ENCODE data around the gene ITPR2.

The ITPR2 gene

GRCh38 chr12:26754148-26754547 is 78.8 kb downstream of the ITPR2 start:
- no peak for DNase-seq

- no peak for DNase-seq
These were observed 81.8 kb downstream of the ITPR2 start for GRCh38 chr12:26751179-26751578.

- peak in 1 of 2 donors; percentile 33 for DNase-seq
These were observed 82.3 kb downstream of the ITPR2 start for GRCh38 chr12:26750531-26751175.

GRCh38 chr12:26749781-26750180 is 83.2 kb downstream of the ITPR2 start:
- DNase-seq, result no peak

GRCh38 chr12:26748741-26749431 is 84.1 kb downstream of the ITPR2 start:
- peak; percentile 56 to 57 for DNase-seq

GRCh38 chr12:26748412-26748740 is 84.6 kb downstream of the ITPR2 start:
- DNase-seq, result no peak

GRCh38 chr12:26746121-26746714 is 86.8 kb downstream of the ITPR2 start:
- DNase-seq, result peak in 1 of 2 donors; percentile 35

- no peak for DNase-seq
These were observed 88.1 kb downstream of the ITPR2 start for GRCh38 chr12:26744697-26745440.

GRCh38 chr12:26744042-26744626 is 88.9 kb downstream of the ITPR2 start:
- DNase-seq, result no peak

GRCh38 chr12:26741584-26742227 is 91.3 kb downstream of the ITPR2 start:
- DNase-seq, result no peak

- no peak for DNase-seq
These were observed 92.0 kb downstream of the ITPR2 start for GRCh38 chr12:26740991-26741390.

- no peak for DNase-seq
These were observed 92.6 kb downstream of the ITPR2 start for GRCh38 chr12:26740348-26740747.

- DNase-seq, result no peak
These were observed 95.4 kb downstream of the ITPR2 start for GRCh38 chr12:26737487-26738030.

- no peak for DNase-seq
These were observed 96.2 kb downstream of the ITPR2 start for GRCh38 chr12:26736563-26737486.

GRCh38 chr12:26735249-26735639 is 97.8 kb downstream of the ITPR2 start:
- no peak for DNase-seq

- DNase-seq, result no peak
These were observed 98.3 kb downstream of the ITPR2 start for GRCh38 chr12:26734510-26735248.

- peak; percentile 75 to 89 for DNase-seq
These were observed 100.7 kb downstream of the ITPR2 start for GRCh38 chr12:26732005-26732908.

- peak; percentile 54 to 56 for DNase-seq
These were observed 102.3 kb downstream of the ITPR2 start for GRCh38 chr12:26730481-26731350.
